Measurements from ENCODE around the gene E2F3. TPM values are rescaled to one million over a fixed set of nuclear protein-coding genes. Genes with fewer than 3 reads are reported as not detected.

Gene E2F3
- total RNA-seq, 2 donors from 2014 or later: 38.2 TPM

- Histone ChIP-seq H3K9ac (ENCODE audit: extremely low read depth, low read length, poor library complexity, severe bottlenecking) (no peak overlapping the region), H3K27me3 (ENCODE audit: control insufficient read depth, insufficient read depth, low read length, poor library complexity, severe bottlenecking) (no peaks in the 10 kb centered on the region), H3K9me3 (ENCODE audit: control insufficient read depth, low read length) (no peaks in the 10 kb centered on the region), H3K27ac (ENCODE audit: low read depth, low read length) (no peak overlapping the region), H3K4me3 (ENCODE audit: low read length) (no peak overlapping the region), H3K36me3 (ENCODE audit: control insufficient read depth, insufficient read depth, low read length) (peaks cover 56% of the 10 kb centered on the region), H3K4me1 (ENCODE audit: control insufficient read depth, insufficient read depth, low read length) (no peaks in the 10 kb centered on the region)
- Mint-ChIP-seq H3K36me3 (ENCODE audit: low read depth) (peaks cover 18% of the 10 kb centered on the region), H3K9me3 (no peaks in the 10 kb centered on the region), H3K4me3 (no peak overlapping the region), H3K27me3 (ENCODE audit: insufficient read depth) (no peaks in the 10 kb centered on the region), H3K27ac (no peak overlapping the region), H3K4me1 (peaks cover 7% of the 10 kb centered on the region)
- TF ChIP-seq, protein P1, sequence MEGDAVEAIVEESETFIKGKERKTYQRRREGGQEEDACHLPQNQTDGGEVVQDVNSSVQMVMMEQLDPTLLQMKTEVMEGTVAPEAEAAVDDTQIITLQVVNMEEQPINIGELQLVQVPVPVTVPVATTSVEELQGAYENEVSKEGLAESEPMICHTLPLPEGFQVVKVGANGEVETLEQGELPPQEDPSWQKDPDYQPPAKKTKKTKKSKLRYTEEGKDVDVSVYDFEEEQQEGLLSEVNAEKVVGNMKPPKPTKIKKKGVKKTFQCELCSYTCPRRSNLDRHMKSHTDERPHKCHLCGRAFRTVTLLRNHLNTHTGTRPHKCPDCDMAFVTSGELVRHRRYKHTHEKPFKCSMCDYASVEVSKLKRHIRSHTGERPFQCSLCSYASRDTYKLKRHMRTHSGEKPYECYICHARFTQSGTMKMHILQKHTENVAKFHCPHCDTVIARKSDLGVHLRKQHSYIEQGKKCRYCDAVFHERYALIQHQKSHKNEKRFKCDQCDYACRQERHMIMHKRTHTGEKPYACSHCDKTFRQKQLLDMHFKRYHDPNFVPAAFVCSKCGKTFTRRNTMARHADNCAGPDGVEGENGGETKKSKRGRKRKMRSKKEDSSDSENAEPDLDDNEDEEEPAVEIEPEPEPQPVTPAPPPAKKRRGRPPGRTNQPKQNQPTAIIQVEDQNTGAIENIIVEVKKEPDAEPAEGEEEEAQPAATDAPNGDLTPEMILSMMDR (conservative IDR thresholded peaks at IDR 0.05): no peak
- 92 to 97% methylated on average over 3 of the region's 3 CpGs for WGBS, 2 experiments (ENCODE audit: insufficient coverage in 1 of 2, insufficient read length in 1 of 2)
- DNase-seq: no peak
These were observed 71.1 kb downstream of the E2F3 start for GRCh38 chr6:20472748-20473147.

GRCh38 chr6:20473518-20473917, 71.8 kb downstream of the E2F3 start:
- H3K4me1 ChIP-seq (ENCODE audit: control insufficient read depth, insufficient read depth, low read length): no peaks in the 10 kb centered on the region
- H3K27ac ChIP-seq (ENCODE audit: low read depth, low read length): no peak overlapping the region
- TF ChIP-seq, protein P1 (conservative IDR thresholded peaks at IDR 0.05): no peak
- no peak overlapping the region for H3K4me3 ChIP-seq (ENCODE audit: low read length)
- DNase-seq: no peak
- Mint-ChIP-seq H3K27me3 (ENCODE audit: insufficient read depth) (no peaks in the 10 kb centered on the region), H3K9me3 (no peaks in the 10 kb centered on the region), H3K27ac (no peak overlapping the region), H3K36me3 (ENCODE audit: low read depth) (peaks cover 18% of the 10 kb centered on the region), H3K4me3 (no peak overlapping the region), H3K4me1 (peaks cover 5% of the 10 kb centered on the region)
- H3K9me3 ChIP-seq (ENCODE audit: control insufficient read depth, low read length): no peaks in the 10 kb centered on the region
- H3K9ac ChIP-seq (ENCODE audit: extremely low read depth, low read length, poor library complexity, severe bottlenecking): no peak overlapping the region
- WGBS, 2 experiments (ENCODE audit: insufficient coverage in 1 of 2, insufficient read length in 1 of 2): 94% methylated on average over 1 of the region's 1 CpG; no CpG with 5 or more reads in 1 of the 2 experiments
- peaks cover 56% of the 10 kb centered on the region for H3K36me3 ChIP-seq (ENCODE audit: control insufficient read depth, insufficient read depth, low read length)
- H3K27me3 ChIP-seq (ENCODE audit: control insufficient read depth, insufficient read depth, low read length, poor library complexity, severe bottlenecking): no peaks in the 10 kb centered on the region

DNA sequence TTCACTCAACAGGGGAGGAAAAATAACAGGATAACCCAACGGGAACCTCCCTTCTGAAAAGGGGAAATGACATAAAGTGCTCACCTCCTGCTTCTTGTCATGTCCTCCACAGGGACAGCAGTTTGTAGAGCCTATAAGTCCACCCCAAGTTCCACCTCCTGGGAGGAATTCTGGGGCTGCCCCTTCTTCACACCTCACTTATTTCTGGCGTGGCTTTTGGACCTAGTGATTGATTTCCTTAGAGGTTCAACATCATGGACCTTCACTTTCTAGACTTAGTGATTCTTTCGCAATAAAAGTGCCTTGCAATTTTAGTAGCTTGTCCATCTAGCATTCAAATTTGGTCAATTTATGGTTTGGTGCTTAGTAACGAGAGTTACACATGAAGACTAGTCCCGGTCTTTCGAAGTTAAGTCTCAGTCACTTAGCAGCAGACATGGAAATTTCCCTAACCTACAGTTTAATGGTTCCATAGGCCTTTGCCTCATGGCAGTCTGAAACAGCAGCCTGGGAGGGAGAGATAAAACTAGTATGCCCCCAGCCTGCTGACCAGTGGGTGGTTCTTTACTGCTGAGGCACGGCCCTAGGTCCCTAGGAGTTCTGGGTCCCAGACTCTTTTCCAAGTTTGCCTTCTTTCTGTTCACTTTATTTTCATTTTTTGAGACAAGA, 73.3 kb downstream of the E2F3 start:
- H3K27me3 Mint-ChIP-seq (ENCODE audit: insufficient read depth): no peaks in the 10 kb centered on the region
- H3K4me3 Mint-ChIP-seq: no peak overlapping the region
- TF ChIP-seq, protein P1 (conservative IDR thresholded peaks at IDR 0.05): no peak
- H3K4me1 Mint-ChIP-seq: peaks cover 2% of the 10 kb centered on the region
- Histone ChIP-seq H3K36me3 (ENCODE audit: control insufficient read depth, insufficient read depth, low read length) (peaks cover 50% of the 10 kb centered on the region), H3K27me3 (ENCODE audit: control insufficient read depth, insufficient read depth, low read length, poor library complexity, severe bottlenecking) (no peaks in the 10 kb centered on the region), H3K9me3 (ENCODE audit: control insufficient read depth, low read length) (no peaks in the 10 kb centered on the region), H3K9ac (ENCODE audit: extremely low read depth, low read length, poor library complexity, severe bottlenecking) (no peak overlapping the region), H3K4me3 (ENCODE audit: low read length) (no peak overlapping the region), H3K4me1 (ENCODE audit: control insufficient read depth, insufficient read depth, low read length) (no peaks in the 10 kb centered on the region), H3K27ac (ENCODE audit: low read depth, low read length) (no peak overlapping the region)
- WGBS, 2 experiments (ENCODE audit: insufficient coverage in 1 of 2, insufficient read length in 1 of 2): 94 to 95% methylated on average over 5 to 7 of the region's 7 CpGs
- no peak overlapping the region for H3K27ac Mint-ChIP-seq
- DNase-seq: no peak
- peaks cover 22% of the 10 kb centered on the region for H3K36me3 Mint-ChIP-seq (ENCODE audit: low read depth)
- H3K9me3 Mint-ChIP-seq: no peaks in the 10 kb centered on the region
